Measurements from ENCODE around the gene MACC1.
A peak's percentile ranks its signal among the peaks of the same experiment; 100 is the strongest.

The MACC1 gene

DNA sequence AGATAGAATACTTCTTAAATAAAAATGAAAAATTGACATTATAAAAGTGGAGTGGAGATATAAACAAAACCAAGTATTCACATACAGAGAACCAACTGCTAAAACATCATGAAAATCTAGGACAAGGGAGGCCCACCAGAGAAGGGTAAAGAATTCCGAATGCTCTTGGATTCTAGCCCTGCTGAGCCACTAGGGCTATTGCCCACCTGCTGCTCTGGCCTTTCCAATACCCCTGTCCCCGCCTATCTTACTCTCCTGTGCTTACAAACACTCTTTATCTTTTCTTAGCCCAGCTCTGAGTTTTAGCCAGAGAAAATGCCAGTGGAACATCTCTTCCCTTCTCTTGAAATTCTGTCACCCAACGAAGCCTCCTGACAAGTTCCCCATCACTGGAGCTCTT lies 100.3 kb downstream of the MACC1 start:
- H3K4me3 ChIP-seq (ENCODE audit: low read depth, low read length): no peak overlapping the region
- H3K27me3 ChIP-seq (replicated peaks): no peaks in the 10 kb centered on the region
- in situ Hi-C loops (cut with HindIII; ENCODE audit: low pct_ligation_motif_present, low sequenced_read_pairs): no loop called here
- H3K27ac ChIP-seq: no peak overlapping the region
- no peaks in the 10 kb centered on the region for H3K36me3 ChIP-seq (replicated peaks)
- TF ChIP-seq, protein P1, sequence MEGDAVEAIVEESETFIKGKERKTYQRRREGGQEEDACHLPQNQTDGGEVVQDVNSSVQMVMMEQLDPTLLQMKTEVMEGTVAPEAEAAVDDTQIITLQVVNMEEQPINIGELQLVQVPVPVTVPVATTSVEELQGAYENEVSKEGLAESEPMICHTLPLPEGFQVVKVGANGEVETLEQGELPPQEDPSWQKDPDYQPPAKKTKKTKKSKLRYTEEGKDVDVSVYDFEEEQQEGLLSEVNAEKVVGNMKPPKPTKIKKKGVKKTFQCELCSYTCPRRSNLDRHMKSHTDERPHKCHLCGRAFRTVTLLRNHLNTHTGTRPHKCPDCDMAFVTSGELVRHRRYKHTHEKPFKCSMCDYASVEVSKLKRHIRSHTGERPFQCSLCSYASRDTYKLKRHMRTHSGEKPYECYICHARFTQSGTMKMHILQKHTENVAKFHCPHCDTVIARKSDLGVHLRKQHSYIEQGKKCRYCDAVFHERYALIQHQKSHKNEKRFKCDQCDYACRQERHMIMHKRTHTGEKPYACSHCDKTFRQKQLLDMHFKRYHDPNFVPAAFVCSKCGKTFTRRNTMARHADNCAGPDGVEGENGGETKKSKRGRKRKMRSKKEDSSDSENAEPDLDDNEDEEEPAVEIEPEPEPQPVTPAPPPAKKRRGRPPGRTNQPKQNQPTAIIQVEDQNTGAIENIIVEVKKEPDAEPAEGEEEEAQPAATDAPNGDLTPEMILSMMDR (IDR thresholded peaks at IDR 0.05; ENCODE audit: low read depth, low read length, missing control alignments): no peak
- DNase-seq: no peak

DNA sequence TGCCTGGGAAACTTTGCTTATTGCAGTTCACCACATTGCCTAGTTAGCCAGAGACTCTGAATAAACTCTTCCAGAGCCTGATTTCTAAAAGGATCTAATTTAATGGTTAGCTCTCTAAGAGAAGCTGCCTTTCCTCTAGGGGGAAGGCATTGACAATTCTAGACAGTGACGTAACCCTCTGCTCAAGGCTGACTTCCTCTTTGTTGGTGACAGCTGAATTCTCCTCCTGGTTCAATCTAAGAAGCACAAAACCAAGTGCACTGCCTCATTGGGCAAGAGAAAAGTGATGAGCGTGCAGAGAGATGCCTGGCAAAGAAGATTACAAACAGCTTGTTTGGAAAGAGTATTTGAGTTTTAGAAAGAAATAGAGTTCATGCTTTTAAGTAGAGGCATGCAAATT lies 102.7 kb downstream of the MACC1 start:
- Histone ChIP-seq H3K4me3 (ENCODE audit: low read depth, low read length) (no peak overlapping the region), H3K36me3 (replicated peaks) (no peaks in the 10 kb centered on the region), H3K27ac (no peak overlapping the region), H3K27me3 (replicated peaks) (no peaks in the 10 kb centered on the region)
- TF ChIP-seq, protein P1 (IDR thresholded peaks at IDR 0.05; ENCODE audit: low read depth, low read length, missing control alignments): no peak
- DNase-seq: peak; percentile 10
- in situ Hi-C loops (cut with HindIII; ENCODE audit: low pct_ligation_motif_present, low sequenced_read_pairs): no loop called here

DNA sequence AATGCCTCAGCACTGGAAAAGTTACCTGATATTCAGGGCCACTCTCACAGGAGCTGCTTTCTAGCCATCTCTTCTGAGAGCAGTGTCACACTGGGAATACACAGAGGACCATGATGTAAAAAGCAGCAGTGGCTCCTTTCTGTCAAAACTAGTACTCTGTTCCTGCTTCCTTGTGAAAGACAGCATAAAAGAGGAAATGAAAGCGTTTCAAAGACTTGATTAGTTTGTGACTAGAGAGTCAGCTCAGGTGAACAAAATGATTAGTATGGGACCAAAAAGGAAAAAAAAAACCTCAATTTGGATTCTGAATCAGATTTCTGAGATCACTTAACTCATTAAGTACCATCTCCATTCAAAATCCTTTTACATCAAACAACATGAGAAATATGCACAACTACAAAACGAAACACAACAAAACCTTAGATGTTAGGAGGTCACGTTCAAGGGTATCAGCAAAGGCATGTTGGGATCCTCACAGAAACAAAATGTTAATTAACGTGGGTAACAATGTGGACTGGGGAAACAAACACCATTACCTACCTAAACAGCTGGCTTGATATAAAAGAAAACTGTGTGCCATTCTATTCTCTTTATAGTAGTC lies 103.7 kb downstream of the MACC1 start:
- in situ Hi-C loops (cut with HindIII; ENCODE audit: low pct_ligation_motif_present, low sequenced_read_pairs): no loop called here
- TF ChIP-seq, protein P1 (IDR thresholded peaks at IDR 0.05; ENCODE audit: low read depth, low read length, missing control alignments): no peak
- no peak overlapping the region for H3K4me3 ChIP-seq (ENCODE audit: low read depth, low read length)
- H3K27me3 ChIP-seq (replicated peaks): no peaks in the 10 kb centered on the region
- DNase-seq: no peak
- no peaks in the 10 kb centered on the region for H3K36me3 ChIP-seq (replicated peaks)
- no peak overlapping the region for H3K27ac ChIP-seq

DNA sequence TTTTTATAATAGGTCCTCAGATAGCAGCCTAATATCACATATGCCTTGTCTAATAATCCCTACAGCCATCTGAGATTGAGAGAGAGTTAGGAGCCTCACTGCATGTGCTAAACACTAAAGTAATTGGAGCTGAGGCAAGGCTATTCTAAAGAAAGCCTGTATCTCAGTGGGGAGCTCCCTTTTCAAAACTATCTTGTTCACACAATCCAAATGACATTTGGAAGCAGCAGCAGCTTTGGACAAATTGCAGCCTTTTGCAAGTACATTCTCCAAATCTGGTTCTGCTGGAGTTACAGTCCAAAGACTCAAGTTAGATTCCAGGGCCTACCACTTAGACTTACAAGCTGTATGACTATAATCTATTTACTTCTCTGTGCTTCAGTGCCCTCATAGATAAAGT lies 104.5 kb downstream of the MACC1 start:
- in situ Hi-C loops (cut with HindIII; ENCODE audit: low pct_ligation_motif_present, low sequenced_read_pairs): no loop called here
- no peak overlapping the region for H3K4me3 ChIP-seq (ENCODE audit: low read depth, low read length)
- no peak overlapping the region for H3K27ac ChIP-seq
- H3K27me3 ChIP-seq (replicated peaks): no peaks in the 10 kb centered on the region
- TF ChIP-seq, protein P1 (IDR thresholded peaks at IDR 0.05; ENCODE audit: low read depth, low read length, missing control alignments): no peak
- no peaks in the 10 kb centered on the region for H3K36me3 ChIP-seq (replicated peaks)
- DNase-seq: no peak

DNA sequence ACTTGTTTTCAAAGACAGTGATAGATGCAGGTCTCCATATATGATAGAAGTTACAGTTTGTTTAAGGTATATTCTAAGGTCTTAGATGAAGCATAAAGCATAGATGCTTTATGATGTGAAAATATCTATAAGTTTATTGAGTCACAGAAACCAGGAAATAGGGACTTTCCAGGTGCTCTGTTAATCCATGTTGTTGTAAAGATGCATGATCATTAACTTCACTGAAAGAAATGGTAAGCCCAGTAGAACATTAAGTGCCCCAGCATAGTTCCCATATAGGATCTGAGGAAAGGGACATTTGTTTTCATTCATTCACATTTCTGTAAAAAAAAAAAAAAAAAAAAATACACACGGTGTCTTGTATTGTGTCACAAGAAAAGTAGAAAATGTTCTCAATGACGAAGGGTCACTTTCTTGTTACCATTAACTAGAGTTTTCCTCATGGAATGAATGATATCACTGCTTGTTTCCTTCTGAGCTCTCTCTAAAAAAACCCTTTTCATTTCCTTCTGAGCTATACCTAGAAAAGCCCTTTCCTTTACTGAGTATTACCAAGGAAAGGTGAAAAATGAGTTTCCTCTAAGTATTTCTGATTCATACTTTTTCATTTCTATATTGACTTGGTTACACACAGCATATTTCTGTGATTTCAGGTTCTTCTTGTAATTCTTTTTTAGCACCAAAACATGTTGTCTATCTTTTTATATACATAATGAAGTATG lies 105.2 kb downstream of the MACC1 start:
- in situ Hi-C loops (cut with HindIII; ENCODE audit: low pct_ligation_motif_present, low sequenced_read_pairs): no loop called here

More for the DNA sequence above, 105.2 kb downstream of the MACC1 start:
- no peak overlapping the region for H3K4me3 ChIP-seq (ENCODE audit: low read depth, low read length)
- H3K27ac ChIP-seq: no peak overlapping the region
- no peaks in the 10 kb centered on the region for H3K27me3 ChIP-seq (replicated peaks)
- DNase-seq: no peak
- TF ChIP-seq, protein P1 (IDR thresholded peaks at IDR 0.05; ENCODE audit: low read depth, low read length, missing control alignments): no peak
- no peaks in the 10 kb centered on the region for H3K36me3 ChIP-seq (replicated peaks)
